ENCODE data around the gene GPC5.

The GPC5 gene

DNA sequence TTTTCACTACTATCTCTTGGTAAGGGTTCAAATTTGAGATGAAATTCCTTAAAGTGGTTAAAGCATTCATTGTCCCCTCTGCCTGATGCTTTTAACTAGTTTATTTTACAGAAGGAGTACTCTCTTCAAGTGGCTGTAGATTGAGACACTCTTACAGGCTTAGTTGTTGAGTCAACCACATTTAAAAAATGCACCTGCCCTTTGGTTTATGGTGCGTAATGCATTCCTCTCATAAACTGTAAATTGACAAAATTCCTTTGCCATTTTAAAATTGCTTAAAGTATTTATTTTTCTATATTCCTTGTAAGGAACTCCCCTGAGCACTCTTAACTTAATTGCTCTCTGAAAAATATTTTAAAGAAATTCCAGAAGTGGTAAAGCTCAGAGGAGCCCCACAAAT lies 826 bp upstream of the GPC5 start:
- H3K4me3 ChIP-seq = no peak overlapping the region
- DNase-seq (ENCODE audit: low spot score) = no peak
- no peak overlapping the region for H3K27ac ChIP-seq
- TF ChIP-seq, protein P1, sequence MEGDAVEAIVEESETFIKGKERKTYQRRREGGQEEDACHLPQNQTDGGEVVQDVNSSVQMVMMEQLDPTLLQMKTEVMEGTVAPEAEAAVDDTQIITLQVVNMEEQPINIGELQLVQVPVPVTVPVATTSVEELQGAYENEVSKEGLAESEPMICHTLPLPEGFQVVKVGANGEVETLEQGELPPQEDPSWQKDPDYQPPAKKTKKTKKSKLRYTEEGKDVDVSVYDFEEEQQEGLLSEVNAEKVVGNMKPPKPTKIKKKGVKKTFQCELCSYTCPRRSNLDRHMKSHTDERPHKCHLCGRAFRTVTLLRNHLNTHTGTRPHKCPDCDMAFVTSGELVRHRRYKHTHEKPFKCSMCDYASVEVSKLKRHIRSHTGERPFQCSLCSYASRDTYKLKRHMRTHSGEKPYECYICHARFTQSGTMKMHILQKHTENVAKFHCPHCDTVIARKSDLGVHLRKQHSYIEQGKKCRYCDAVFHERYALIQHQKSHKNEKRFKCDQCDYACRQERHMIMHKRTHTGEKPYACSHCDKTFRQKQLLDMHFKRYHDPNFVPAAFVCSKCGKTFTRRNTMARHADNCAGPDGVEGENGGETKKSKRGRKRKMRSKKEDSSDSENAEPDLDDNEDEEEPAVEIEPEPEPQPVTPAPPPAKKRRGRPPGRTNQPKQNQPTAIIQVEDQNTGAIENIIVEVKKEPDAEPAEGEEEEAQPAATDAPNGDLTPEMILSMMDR (IDR thresholded peaks at IDR 0.05) = no peak

DNA sequence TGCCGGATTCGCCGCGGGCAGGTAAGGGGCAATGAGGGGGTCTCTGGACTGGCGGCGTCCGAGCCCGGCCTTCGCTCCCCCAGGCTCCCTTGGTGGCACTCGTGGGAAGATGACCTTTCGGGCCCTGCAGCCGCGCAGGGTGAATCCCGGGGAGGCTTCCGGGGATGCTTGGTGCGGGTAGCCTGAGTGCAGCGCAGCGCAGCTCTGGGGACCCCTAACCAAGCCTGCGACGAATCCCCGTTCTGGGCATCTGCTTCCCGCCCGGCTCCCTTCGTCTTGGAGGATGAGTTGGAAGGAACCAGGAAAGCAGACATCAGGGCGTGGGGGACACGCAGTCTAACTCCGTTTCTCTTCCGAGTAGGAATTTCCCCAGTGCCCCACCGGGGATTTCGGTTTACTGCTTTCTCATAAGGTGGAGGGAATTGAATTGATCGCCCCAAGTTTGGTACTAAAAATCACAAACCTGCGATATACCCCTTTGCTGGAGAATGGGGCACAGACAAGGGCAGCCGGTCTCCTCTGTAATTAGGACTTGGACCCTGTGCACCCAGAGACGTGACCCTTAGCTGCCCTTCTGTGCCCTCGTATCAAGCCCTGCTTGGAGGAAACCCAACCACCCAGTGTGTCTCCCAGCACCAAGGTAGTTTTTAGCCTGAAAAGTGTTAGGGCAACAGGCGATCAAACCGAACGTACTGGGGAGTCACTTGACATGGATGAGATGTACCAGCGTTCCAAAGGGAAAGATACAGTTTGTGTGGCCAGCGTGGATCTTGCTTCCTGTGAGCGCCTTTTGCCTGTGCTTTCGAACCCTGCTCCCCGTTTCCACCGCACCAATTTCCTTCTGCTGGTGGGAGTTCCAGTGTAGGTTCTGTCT lies 1.0 kb downstream of the GPC5 start:
- H3K27ac ChIP-seq = no peak overlapping the region
- DNase-seq (ENCODE audit: low spot score) = no peak
- TF ChIP-seq, protein P1 (IDR thresholded peaks at IDR 0.05) = no peak
- peak overlapping the region; percentile 79 for H3K4me3 ChIP-seq

DNA sequence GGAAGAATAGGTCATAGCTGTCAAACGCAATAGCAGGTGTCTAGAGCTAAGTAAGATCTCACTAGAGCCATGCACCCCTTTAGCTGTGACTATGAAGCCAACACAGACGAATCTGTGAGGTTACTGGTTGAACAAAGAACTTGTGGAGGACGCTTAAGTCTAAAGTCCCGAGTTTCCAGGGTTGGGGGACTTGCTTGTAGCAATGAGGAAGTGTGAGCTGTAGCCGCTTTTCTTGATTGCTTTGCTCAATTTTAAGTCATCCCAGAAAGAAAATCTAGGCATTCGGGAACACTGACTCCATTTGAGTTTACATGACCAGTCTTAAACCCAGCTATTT lies 1.6 kb downstream of the GPC5 start:
- DNase-seq (ENCODE audit: low spot score) = no peak
- no peak overlapping the region for H3K4me3 ChIP-seq
- H3K27ac ChIP-seq = no peak overlapping the region
- TF ChIP-seq, protein P1 (IDR thresholded peaks at IDR 0.05) = no peak

DNA sequence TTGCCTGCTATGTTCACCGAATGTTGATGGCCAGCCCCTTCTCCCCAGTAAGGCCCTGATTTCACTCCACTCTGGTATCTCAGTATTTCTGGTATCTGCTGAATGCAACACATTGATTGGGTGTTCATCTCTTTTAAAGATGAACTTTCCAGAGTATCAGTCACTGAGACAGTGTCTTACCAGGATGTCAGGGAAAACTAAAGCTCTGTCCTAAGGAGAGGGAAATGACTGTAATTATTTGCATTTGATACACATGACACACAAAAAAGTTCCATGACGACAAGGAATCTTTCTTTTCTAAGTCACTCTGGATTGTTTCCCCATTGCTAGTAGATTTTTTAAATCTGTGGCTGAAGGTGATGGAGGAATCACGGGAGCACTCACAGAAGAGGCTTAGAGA lies 2.2 kb downstream of the GPC5 start:
- TF ChIP-seq, protein P1 (IDR thresholded peaks at IDR 0.05) = no peak
- Histone ChIP-seq H3K4me3 (no peak overlapping the region), H3K27ac (no peak overlapping the region)
- no peak for DNase-seq (ENCODE audit: low spot score)

DNA sequence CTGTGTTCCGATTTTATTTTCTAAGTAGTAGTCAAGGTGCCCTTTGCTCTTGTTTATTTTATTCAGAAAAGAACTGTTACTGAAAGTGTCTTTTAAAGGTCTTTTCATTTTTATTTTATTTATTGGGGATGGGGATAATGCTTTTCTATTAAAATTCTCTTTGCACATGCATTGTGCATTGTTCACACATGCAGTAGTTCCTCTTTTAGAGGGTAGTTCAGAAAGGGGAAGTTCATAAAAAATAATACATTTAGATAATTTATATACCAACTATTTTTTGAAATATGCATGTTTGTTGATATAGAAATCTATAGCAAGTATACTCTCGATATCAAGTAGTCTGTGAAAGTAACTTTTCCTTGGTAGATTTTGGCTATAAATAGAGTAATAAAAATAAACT lies 3.5 kb downstream of the GPC5 start:
- no peak for DNase-seq (ENCODE audit: low spot score)
- H3K27ac ChIP-seq = no peak overlapping the region
- H3K4me3 ChIP-seq = no peak overlapping the region
- TF ChIP-seq, protein P1 (IDR thresholded peaks at IDR 0.05) = no peak

DNA sequence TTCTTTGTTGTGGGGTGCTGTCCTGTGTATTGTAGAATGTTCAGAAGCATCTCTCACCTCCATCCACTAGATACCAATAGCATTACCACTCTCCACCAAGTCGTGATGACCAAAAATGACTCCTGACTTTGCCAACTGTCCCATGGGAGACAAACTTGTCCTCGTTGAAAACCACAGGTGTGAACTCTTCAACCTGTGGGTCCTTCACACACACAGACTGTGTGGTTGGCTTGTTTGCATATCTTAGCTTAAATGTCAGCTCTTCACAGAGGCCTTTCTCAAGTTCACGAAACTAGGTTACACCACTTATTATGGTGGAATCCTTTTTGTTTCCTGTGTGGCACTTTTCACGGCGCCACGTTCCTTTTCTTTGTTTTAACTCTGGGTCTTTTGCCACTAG lies 6.8 kb downstream of the GPC5 start:
- no peak for DNase-seq (ENCODE audit: low spot score)
- Histone ChIP-seq H3K27ac (no peak overlapping the region), H3K4me3 (no peak overlapping the region)
- TF ChIP-seq, protein P1 (IDR thresholded peaks at IDR 0.05) = no peak

DNA sequence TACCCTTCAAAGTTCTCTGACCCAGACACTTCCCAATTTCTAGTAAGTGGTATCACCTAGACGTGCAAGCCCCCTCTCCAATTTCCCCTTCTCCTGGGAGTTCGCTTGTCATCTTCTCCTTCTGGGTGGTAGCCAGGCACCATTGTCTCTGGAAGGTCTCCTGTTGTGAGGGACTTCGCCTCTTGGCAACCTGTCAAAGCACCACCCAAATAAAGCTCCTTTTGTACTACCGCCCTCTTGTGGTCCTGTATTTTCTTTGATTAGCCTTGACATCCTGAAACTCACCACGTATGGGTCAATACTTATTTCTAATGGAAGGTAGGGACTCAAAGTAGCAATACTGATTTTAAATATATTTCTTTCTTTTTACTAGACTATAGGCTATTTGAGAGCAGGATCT lies 8.2 kb downstream of the GPC5 start:
- no peak overlapping the region for H3K4me3 ChIP-seq
- TF ChIP-seq, protein P1 (IDR thresholded peaks at IDR 0.05) = no peak
- no peak overlapping the region for H3K27ac ChIP-seq
- DNase-seq (ENCODE audit: low spot score) = no peak
